K562 (cell line): ENCODE measurements around the gene LRRC7. TPM values are rescaled to one million over a fixed set of nuclear protein-coding genes. Genes with fewer than 3 reads are reported as not detected.

Source experiments
- ATAC-seq: fragments of 200-7000 bp; cut with Tn5 transposase; 3 replicates; pipeline ENCODE4 v1.9.1; 2020; ENCODE audit warnings: moderate library complexity
- BruUV-seq: library from RNA; stranded (reverse); fragments of 400-500 nt; replicated peaks from 2 replicates; lab custom pipeline; 2021; lab: Mats Ljungman, UMichigan
- CTCF ChIA-PET: fragments of 300-600 bp; formaldehyde crosslinking; extraction: SDS; loops from one replicate; lab custom pipeline; 2021; ENCODE audit warnings: low intra/inter-chr PET ratio; lab: Yijun Ruan, JAX
- POLR2A ChIA-PET: fragments of 300-600, 350-650 bp; sonication (Branson Sonifier 250); formaldehyde crosslinking; extraction: SDS; loops from one replicate; lab custom pipeline; 2021; ENCODE audit warnings: antibody characterized with exemption, inconsistent platforms; lab: Yijun Ruan, JAX
- DNase-seq, 4 experiments: peaks; one replicate each; pipeline versions ENCODE4 v3.0.0 to v3.0.0-alpha.2; 2011 to 2018; ENCODE audit warnings: low spot score in 3 of 4, mixed read lengths in 3 of 4; ENCODE audit errors: extremely low read depth in 1 of 4
- FAIRE-seq: peaks from 2 replicates; lab custom pipeline; 2011; peaks lifted over from hg19 to GRCh38; lab: Jason Lieb, UNC
- H2AFZ ChIP-seq: 2 replicates; pipeline ENCODE4 v1.6.0; 2011; ENCODE audit warnings: low read depth, low read length, control low read depth, inconsistent platforms
- H3K27ac ChIP-seq: fragments of 200-600 bp; 3 replicates; pipeline ENCODE4 v1.8.0; 2011; ENCODE audit warnings: low read depth, mild to moderate bottlenecking, control low read depth, inconsistent platforms, low read length, moderate library complexity, mixed read lengths; ENCODE audit errors: extremely low read depth
- H3K27me3 ChIP-seq, 2 experiments: fragments of 300-600 bp in 1 of 2; 2 replicates in 1 of 2; 3 replicates in 1 of 2; pipeline versions ENCODE4 v1.6.0 to v1.8.0; 2011; ENCODE audit warnings: inconsistent platforms in 2 of 2, low read length in 2 of 2, mild to moderate bottlenecking in 1 of 2, mixed read lengths in 1 of 2, moderate library complexity in 1 of 2; ENCODE audit not compliant: control insufficient read depth in 2 of 2, insufficient read depth in 2 of 2
- H3K36me3 ChIP-seq: fragments of 300-600 bp; 3 replicates; pipeline ENCODE4 v1.8.0; 2011; ENCODE audit warnings: mild to moderate bottlenecking, low read length, inconsistent platforms; ENCODE audit not compliant: control insufficient read depth, insufficient read depth
- H3K4me1 ChIP-seq, 2 experiments: fragments of 200-600 bp in 1 of 2; replicated peaks in 1 of 2; 2 replicates in 1 of 2; 3 replicates in 1 of 2; pipeline versions ENCODE4 v1.5.1 to v1.8.0; 2011; ENCODE audit warnings: inconsistent platforms in 2 of 2, low read length in 2 of 2, mild to moderate bottlenecking in 1 of 2, mixed read lengths in 1 of 2, moderate library complexity in 1 of 2; ENCODE audit not compliant: control insufficient read depth in 2 of 2, insufficient read depth in 2 of 2
- H3K4me2 ChIP-seq: 2 replicates; pipeline ENCODE4 v1.6.1; 2011; ENCODE audit warnings: low read length, control low read depth, inconsistent platforms, mixed read lengths; ENCODE audit not compliant: insufficient read depth
- H3K4me3 ChIP-seq: fragments of 200-600 bp; sonication (generic), shearing (Covaris generic); 2 replicates; pipeline ENCODE4 v1.5.1; 2016; ENCODE audit warnings: control low read depth, inconsistent platforms
- H3K79me2 ChIP-seq: fragments of 200-600 bp; 3 replicates; pipeline ENCODE4 v1.8.0; 2011; ENCODE audit warnings: low read length, inconsistent platforms; ENCODE audit not compliant: control insufficient read depth, insufficient read depth
- H3K9ac ChIP-seq, 2 experiments: 2 replicates each; pipeline versions ENCODE4 v1.6.0 to v1.6.1; 2011; ENCODE audit warnings: low read depth in 2 of 2, low read length in 2 of 2, control low read depth in 1 of 2, inconsistent platforms in 1 of 2, mild to moderate bottlenecking in 1 of 2, mixed read lengths in 1 of 2; ENCODE audit not compliant: insufficient read depth in 1 of 2
- H3K9me1 ChIP-seq: one replicate; pipeline ENCODE4 v1.6.0; 2011; ENCODE audit warnings: inconsistent platforms, mild to moderate bottlenecking, low read length, moderate library complexity; ENCODE audit not compliant: control insufficient read depth, insufficient read depth
- H3K9me3 ChIP-seq: replicated peaks from 2 replicates; pipeline ENCODE4 v1.5.1; 2011; ENCODE audit warnings: low read depth, low read length, inconsistent platforms; ENCODE audit not compliant: control insufficient read depth, insufficient read depth
- H4K20me1 ChIP-seq: replicated peaks from 2 replicates; pipeline ENCODE4 v1.6.1; 2011; ENCODE audit warnings: low read length, inconsistent platforms, mixed read lengths; ENCODE audit not compliant: control insufficient read depth, insufficient read depth
- CBFA2T3 ChIP-seq: fragments of 450-650 bp; IDR thresholded peaks from 2 replicates; pipeline ENCODE4 v1.6.1; 2017
- CREM ChIP-seq: IDR thresholded peaks from 2 replicates; pipeline ENCODE4 v1.6.1; 2014; ENCODE audit warnings: antibody characterized with exemption, low read depth
- E2F3 ChIP-seq: fragments of 250-450 bp; sonication (Bioruptor Pico); IDR thresholded peaks from 2 replicates; pipeline ENCODE4 v1.4.0; 2020; ENCODE audit warnings: mild to moderate bottlenecking
- E2F8 ChIP-seq: fragments of 450-650 bp; IDR thresholded peaks from 2 replicates; pipeline ENCODE4 v1.7.1; 2018; ENCODE audit warnings: mild to moderate bottlenecking, low read depth; ENCODE audit not compliant: partially characterized antibody
- FOXM1 ChIP-seq, 2 experiments: fragments of 450-650 bp in 1 of 2; sonication (generic) in 1 of 2; formaldehyde crosslinking in 1 of 2; IDR thresholded peaks; 2 replicates each; pipeline versions ENCODE4 v1.6.1 to v1.9.0; 2017 to 2022; ENCODE audit warnings: low read depth in 2 of 2, mild to moderate bottlenecking in 2 of 2, missing genetic modification reagents in 1 of 2, moderate library complexity in 1 of 2
- NFIC ChIP-seq: fragments of 450-650 bp; IDR thresholded peaks from 2 replicates; pipeline ENCODE4 v1.6.1; 2017; ENCODE audit warnings: mild to moderate bottlenecking, inconsistent platforms
- SRSF7 ChIP-seq: fragments of 200-400 bp; formaldehyde crosslinking; optimal IDR thresholded peaks from 2 replicates; pipeline ENCODE3; 2017; ENCODE audit warnings: mild to moderate bottlenecking, low read depth, low read length
- SUPT5H ChIP-seq: fragments of 450-650 bp; IDR thresholded peaks from 2 replicates; pipeline ENCODE4 v1.6.1; 2016
- ZNF324 ChIP-seq: fragments of 250-450 bp; sonication (Bioruptor Pico); IDR thresholded peaks from 2 replicates; pipeline ENCODE4 v1.4.0; 2020; ENCODE audit warnings: mild to moderate bottlenecking
- in situ Hi-C: fragments of 300-500 bp; cut with MboI; formaldehyde crosslinking; loops from 4 replicates; pipeline ENCODE4 v1.15.0; 2018; ENCODE audit warnings: inconsistent platforms, mixed read lengths
- intact Hi-C: fragments of 100-400 bp; cut with micrococcal nuclease; formaldehyde crosslinking; loops from 2 replicates; pipeline ENCODE4 v1.14.2; 2022
- polyA plus RNA-seq, 8 experiments: library from polyadenylated mRNA; depleted of rRNA in 4 of 8; stranded (reverse) in 5 of 8; unstranded in 3 of 8; fragments of >200 nt; fragmentation: Nextera tagmentation in 2 of 8; fragmentation: Illumina TruSeq in 1 of 8; extraction: Ambion mirVana in 2 of 8; extraction: Trizol in 1 of 8; gene quantifications; 2 replicates each; pipeline versions ENCODE4 v1.2.1 to v1.2.3, GENCODE V29; 2011 to 2014; ENCODE audit warnings: inconsistent platforms in 1 of 8, missing spikeins in 1 of 8
- total RNA-seq, 7 experiments: library from RNA; depleted of rRNA in 6 of 7; stranded (reverse); fragments of >200 nt in 6 of 7; fragmentation: Illumina TruSeq in 2 of 7; extraction: Trizol in 2 of 7; gene quantifications; 2 replicates each; pipeline versions ENCODE4 v1.2.1 to v1.2.3, GENCODE V29; 2011 to 2021; ENCODE audit warnings: low replicate concordance in 1 of 7
- TF ChIP-seq, protein P1 (sequence below): fragments of 250-450 bp; sonication (Bioruptor Pico); IDR thresholded peaks from 2 replicates; pipeline ENCODE4 v1.8.0; 2021; ENCODE audit warnings: mild to moderate bottlenecking, moderate library complexity
- TF ChIP-seq, protein P2 (sequence below): sonication (generic); formaldehyde crosslinking; IDR thresholded peaks from 2 replicates; pipeline ENCODE4 v1.8.1; 2022; ENCODE audit warnings: missing genetic modification reagents

The LRRC7 gene
- total and polyA plus RNA-seq, 9 of the 15 experiments (the other 6 are each of a cell fraction or from before 2014, with no cell fraction given) = 0.09 to 0.94 (median 0.49) TPM

DNA sequence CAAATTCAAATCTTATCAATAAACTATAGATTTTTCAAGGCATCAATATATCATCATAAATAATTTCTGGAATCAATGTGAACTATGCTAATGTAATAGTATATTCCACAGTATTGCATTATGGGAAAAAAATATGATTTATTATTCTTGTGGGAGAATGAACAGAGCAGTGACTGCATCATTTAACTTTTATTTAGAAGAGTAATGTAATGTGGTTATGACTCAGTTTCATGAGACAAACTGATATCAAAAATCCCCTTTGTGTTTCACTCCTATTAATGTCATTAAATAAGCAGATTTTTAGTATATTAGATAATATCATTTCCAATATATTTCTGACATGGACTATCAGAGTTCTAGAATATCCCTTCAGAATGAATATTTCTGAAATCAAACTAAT is 450.0 kb downstream of the LRRC7 start:
- no peak for DNase-seq
- Histone ChIP-seq H4K20me1 (no peaks in the 10 kb centered on the region), H3K9me3 (no peaks in the 10 kb centered on the region), H3K4me1 (no peaks in the 10 kb centered on the region), H3K4me2 (no peak overlapping the region), H3K9me1 (no peaks in the 10 kb centered on the region), H3K27me3 (no peaks in the 10 kb centered on the region), H3K4me3 (no peak overlapping the region), H3K79me2 (no peaks in the 10 kb centered on the region), H3K36me3 (no peaks in the 10 kb centered on the region), H3K27ac (no peak overlapping the region), H3K9ac (no peak overlapping the region), H2AFZ (no peak overlapping the region)
- no peak for TF ChIP-seq FOXM1 (IDR thresholded peaks at IDR 0.05; ENCODE audit: low read depth)
- no peak for TF ChIP-seq FOXM1 (CRISPR knock-in tag; IDR thresholded peaks at IDR 0.05; ENCODE audit: low read depth)
- no peak for TF ChIP-seq E2F3 (CRISPR knock-in tag)
- TF ChIP-seq, protein P1, sequence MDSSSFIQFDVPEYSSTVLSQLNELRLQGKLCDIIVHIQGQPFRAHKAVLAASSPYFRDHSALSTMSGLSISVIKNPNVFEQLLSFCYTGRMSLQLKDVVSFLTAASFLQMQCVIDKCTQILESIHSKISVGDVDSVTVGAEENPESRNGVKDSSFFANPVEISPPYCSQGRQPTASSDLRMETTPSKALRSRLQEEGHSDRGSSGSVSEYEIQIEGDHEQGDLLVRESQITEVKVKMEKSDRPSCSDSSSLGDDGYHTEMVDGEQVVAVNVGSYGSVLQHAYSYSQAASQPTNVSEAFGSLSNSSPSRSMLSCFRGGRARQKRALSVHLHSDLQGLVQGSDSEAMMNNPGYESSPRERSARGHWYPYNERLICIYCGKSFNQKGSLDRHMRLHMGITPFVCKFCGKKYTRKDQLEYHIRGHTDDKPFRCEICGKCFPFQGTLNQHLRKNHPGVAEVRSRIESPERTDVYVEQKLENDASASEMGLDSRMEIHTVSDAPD = no peak
- TF ChIP-seq SRSF7 = no peak
- TF ChIP-seq E2F8 = no peak
- no peak for TF ChIP-seq SUPT5H
- TF ChIP-seq ZNF324 (CRISPR knock-in tag) = no peak
- TF ChIP-seq, protein P2, sequence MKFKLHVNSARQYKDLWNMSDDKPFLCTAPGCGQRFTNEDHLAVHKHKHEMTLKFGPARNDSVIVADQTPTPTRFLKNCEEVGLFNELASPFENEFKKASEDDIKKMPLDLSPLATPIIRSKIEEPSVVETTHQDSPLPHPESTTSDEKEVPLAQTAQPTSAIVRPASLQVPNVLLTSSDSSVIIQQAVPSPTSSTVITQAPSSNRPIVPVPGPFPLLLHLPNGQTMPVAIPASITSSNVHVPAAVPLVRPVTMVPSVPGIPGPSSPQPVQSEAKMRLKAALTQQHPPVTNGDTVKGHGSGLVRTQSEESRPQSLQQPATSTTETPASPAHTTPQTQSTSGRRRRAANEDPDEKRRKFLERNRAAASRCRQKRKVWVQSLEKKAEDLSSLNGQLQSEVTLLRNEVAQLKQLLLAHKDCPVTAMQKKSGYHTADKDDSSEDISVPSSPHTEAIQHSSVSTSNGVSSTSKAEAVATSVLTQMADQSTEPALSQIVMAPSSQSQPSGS (CRISPR knock-in tag) = no peak
- no peak for TF ChIP-seq CBFA2T3
- no peak for TF ChIP-seq CREM
- TF ChIP-seq NFIC = no peak
- intact Hi-C loops (no loop called here), in situ Hi-C loops (no loop called here)
- POLR2A ChIA-PET = no interaction called here
- ATAC-seq = no peak
- FAIRE-seq = no peak
- BruUV-seq = no TSS peak
- CTCF ChIA-PET = no interaction called here
